Activated CD4-positive, CD25-positive, alpha-beta regulatory T cell treated with anti-CD3 and anti-CD28 coated beads, Interleukin-2, amount 50 U/mL, for 16 hours (primary cell): Measurements from ENCODE around the gene ZNF19.

Source experiments
- DNase-seq: peaks from one replicate; pipeline ENCODE4 v3.0.0-alpha.2; 2020; ENCODE audit warnings: low read depth, low spot score

The ZNF19 gene

GRCh38 chr16:71490361-71490760 is 1.2 kb upstream of the ZNF19 start:
- no peak for DNase-seq

- peak; percentile 60 for DNase-seq
Observed at GRCh38 chr16:71484006-71484893, 4.9 kb downstream of the ZNF19 start.

GRCh38 chr16:71482569-71482968 is 6.6 kb downstream of the ZNF19 start:
- no peak for DNase-seq

GRCh38 chr16:71480956-71481355 is 8.2 kb downstream of the ZNF19 start:
- no peak for DNase-seq

GRCh38 chr16:71479420-71479819 is 9.7 kb downstream of the ZNF19 start:
- DNase-seq, result no peak

- DNase-seq, result no peak
Observed at GRCh38 chr16:71476457-71477124, 12.5 kb downstream of the ZNF19 start.

- DNase-seq, result no peak
Observed at GRCh38 chr16:71474864-71475263, 14.3 kb downstream of the ZNF19 start.

GRCh38 chr16:71473891-71474290 is 15.2 kb downstream of the ZNF19 start:
- no peak for DNase-seq

- no peak for DNase-seq
Observed at GRCh38 chr16:71472931-71473330, 16.2 kb downstream of the ZNF19 start.

GRCh38 chr16:71472051-71472450 is 17.1 kb downstream of the ZNF19 start:
- no peak for DNase-seq

GRCh38 chr16:71467810-71468209 is 21.3 kb downstream of the ZNF19 start:
- no peak for DNase-seq

GRCh38 chr16:71464231-71464630 is 24.9 kb downstream of the ZNF19 start:
- no peak for DNase-seq

- DNase-seq, result peak; percentile 47
Observed at GRCh38 chr16:71461686-71462648, 27.2 kb downstream of the ZNF19 start, which contains the start of gene ZNF23. TSS of gene ZNF23 (minus strand) at chr16:71462247. CDS start at chr16:71456796, 5,451 bp downstream.

GRCh38 chr16:71460941-71461340 is 28.2 kb downstream of the ZNF19 start:
- DNase-seq, result no peak

GRCh38 chr16:71460236-71460635 is 28.9 kb downstream of the ZNF19 start:
- DNase-seq, result no peak

- DNase-seq, result no peak
Observed at GRCh38 chr16:71459510-71459909, 29.6 kb downstream of the ZNF19 start.

GRCh38 chr16:71456801-71457200 is 32.3 kb downstream of the ZNF19 start:
- DNase-seq, result no peak

- DNase-seq, result no peak
Observed at GRCh38 chr16:71453036-71453435, 36.1 kb downstream of the ZNF19 start.

GRCh38 chr16:71449020-71449419 is 40.1 kb downstream of the ZNF19 start:
- DNase-seq, result no peak

- DNase-seq, result no peak
Observed at GRCh38 chr16:71448274-71448866, 40.8 kb downstream of the ZNF19 start.

- DNase-seq, result no peak
Observed at GRCh38 chr16:71443714-71444113, 45.4 kb downstream of the ZNF19 start.
